Tibial nerve (tissue), 4 donors: ENCODE results near the gene METRNL. TPM values are rescaled to one million over a fixed set of nuclear protein-coding genes. Genes with fewer than 3 reads are reported as not detected.

Source experiments
- DNase-seq, 2 donors: peaks; one replicate each; pipeline ENCODE4 v3.0.0-alpha.2; 2019; ENCODE audit warnings: low spot score in 2 of 2
- H3K27ac ChIP-seq, 4 donors: fragments of 200-600 bp; sonication (generic) in 3 of 4; one replicate each; pipeline ENCODE4 v1.5.1; 2017 to 2019; ENCODE audit warnings: mild to moderate bottlenecking in 1 of 4
- H3K27me3 ChIP-seq, 2 donors: fragments of 200-600 bp; sonication (generic) in 1 of 2; one replicate each; pipeline versions ENCODE4 v1.5.1 to v1.6.0; 2017 to 2019
- H3K36me3 ChIP-seq, 3 donors: fragments of 200-600 bp; sonication (generic); one replicate each; pipeline ENCODE4 v1.5.1; 2018 to 2019
- H3K4me1 ChIP-seq, 4 donors: fragments of 200-600 bp; sonication (generic) in 3 of 4; one replicate each; pipeline ENCODE4 v1.5.1; 2017 to 2019
- H3K4me3 ChIP-seq, 4 donors: fragments of 200-600 bp; sonication (generic) in 3 of 4; one replicate each; pipeline ENCODE4 v1.5.1; 2017 to 2019; ENCODE audit warnings: mild to moderate bottlenecking in 1 of 4, moderate library complexity in 1 of 4
- H3K9me3 ChIP-seq, 4 donors: fragments of 200-600 bp; sonication (generic) in 3 of 4; one replicate each; pipeline ENCODE4 v1.5.1; 2017 to 2019
- EP300 ChIP-seq, 2 donors: sonication (generic); formaldehyde crosslinking; IDR thresholded peaks; one replicate each; pipeline ENCODE4 v1.6.1; 2017; ENCODE audit warnings: antibody characterized with exemption in 2 of 2, mild to moderate bottlenecking in 1 of 2
- POLR2A ChIP-seq, 2 donors: fragments of 450-650 bp; IDR thresholded peaks; one replicate each; pipeline ENCODE4 v1.6.1; 2017; ENCODE audit warnings: antibody characterized with exemption in 2 of 2, mild to moderate bottlenecking in 2 of 2, moderate library complexity in 2 of 2
- WGBS, 2 donors: methylation state at CpG; one replicate each; pipeline ENCODE4 v1.1.5; 2018; 5-methylcytosine and 5-hydroxymethylcytosine counted together
- total RNA-seq, 4 donors: library from RNA; depleted of rRNA; stranded (reverse); fragments of >200 nt; gene quantifications; one replicate each; pipeline ENCODE4 v1.1.0, GENCODE V29; 2016
- TF ChIP-seq, protein P1 (sequence below), 5 experiments: fragments of 200-600 bp in 3 of 5; fragments of 450-650 bp in 2 of 5; sonication (generic) in 3 of 5; IDR thresholded peaks; one replicate each; pipeline ENCODE4 v1.5.1; 2016 to 2019; ENCODE audit warnings: antibody characterized with exemption in 5 of 5, mild to moderate bottlenecking in 3 of 5, moderate library complexity in 2 of 5

The METRNL gene
- total RNA-seq, 4 donors from 2014 or later: 112 to 162 (median 147) TPM

DNA sequence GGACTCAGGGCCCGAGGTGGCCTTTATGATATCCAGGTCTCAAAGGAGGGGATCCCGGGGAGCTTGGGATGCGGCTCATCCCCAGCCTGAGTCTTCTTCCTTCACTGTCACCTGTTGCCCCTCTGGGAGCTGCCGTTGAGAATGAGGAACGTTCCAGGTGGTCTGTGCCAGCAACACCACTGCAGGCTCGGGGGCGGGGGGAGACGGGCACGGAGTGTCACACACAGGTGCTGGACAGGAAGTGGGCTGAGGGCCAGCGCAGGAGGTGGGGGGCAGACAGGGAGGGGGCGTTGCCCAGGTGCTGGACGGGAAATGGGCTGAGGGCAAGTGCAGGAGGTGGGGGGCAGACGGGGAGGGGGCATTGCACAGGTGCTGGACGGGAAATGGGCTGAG, 28.2 kb downstream of the METRNL start:
- Histone ChIP-seq H3K9me3 (no peaks in the 10 kb centered on the region), H3K36me3 (no peaks in the 10 kb centered on the region), H3K4me3 (no peak overlapping the region), H3K4me1 (peaks cover 0 to 94% (median 42%) of the 10 kb centered on the region in 4 donors), H3K27ac (peak overlapping the region in 3 of 4 donors; percentile 46 to 85 (median 73)), H3K27me3 (no peaks in the 10 kb centered on the region)
- no peak for TF ChIP-seq EP300 (IDR thresholded peaks at IDR 0.05)
- no peak for TF ChIP-seq POLR2A (IDR thresholded peaks at IDR 0.05)
- TF ChIP-seq, protein P1, sequence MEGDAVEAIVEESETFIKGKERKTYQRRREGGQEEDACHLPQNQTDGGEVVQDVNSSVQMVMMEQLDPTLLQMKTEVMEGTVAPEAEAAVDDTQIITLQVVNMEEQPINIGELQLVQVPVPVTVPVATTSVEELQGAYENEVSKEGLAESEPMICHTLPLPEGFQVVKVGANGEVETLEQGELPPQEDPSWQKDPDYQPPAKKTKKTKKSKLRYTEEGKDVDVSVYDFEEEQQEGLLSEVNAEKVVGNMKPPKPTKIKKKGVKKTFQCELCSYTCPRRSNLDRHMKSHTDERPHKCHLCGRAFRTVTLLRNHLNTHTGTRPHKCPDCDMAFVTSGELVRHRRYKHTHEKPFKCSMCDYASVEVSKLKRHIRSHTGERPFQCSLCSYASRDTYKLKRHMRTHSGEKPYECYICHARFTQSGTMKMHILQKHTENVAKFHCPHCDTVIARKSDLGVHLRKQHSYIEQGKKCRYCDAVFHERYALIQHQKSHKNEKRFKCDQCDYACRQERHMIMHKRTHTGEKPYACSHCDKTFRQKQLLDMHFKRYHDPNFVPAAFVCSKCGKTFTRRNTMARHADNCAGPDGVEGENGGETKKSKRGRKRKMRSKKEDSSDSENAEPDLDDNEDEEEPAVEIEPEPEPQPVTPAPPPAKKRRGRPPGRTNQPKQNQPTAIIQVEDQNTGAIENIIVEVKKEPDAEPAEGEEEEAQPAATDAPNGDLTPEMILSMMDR (IDR thresholded peaks at IDR 0.05): no peak
- WGBS, 2 donors: 61 to 66% methylated on average over 14 of the region's 14 CpGs
- no peak for DNase-seq

DNA sequence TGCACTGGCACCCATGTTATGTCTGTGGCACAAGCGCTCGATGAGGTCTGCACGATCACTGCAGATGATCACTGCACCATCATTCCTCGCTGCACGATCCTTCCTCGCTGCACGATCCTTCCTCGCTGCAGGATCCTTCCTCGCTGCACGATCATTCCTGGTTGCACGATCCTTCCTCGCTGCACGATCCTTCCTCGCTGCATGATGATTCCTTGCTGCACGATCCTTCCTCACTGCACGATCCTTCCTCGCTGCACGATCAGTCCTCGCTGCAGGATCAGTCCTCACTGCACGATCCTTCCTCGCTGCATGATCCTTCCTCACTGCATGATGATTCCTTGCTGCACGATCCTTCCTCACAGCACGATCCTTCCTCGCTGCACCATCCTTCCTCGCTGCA, 29.3 kb downstream of the METRNL start:
- H3K9me3 ChIP-seq: no peaks in the 10 kb centered on the region
- no peak for DNase-seq
- peak overlapping the region in 1 of 4 donors; percentile 12 for H3K27ac ChIP-seq
- 91 to 92% methylated on average over 25 of the region's 25 CpGs for WGBS, 2 donors
- TF ChIP-seq, protein P1 (IDR thresholded peaks at IDR 0.05): no peak
- TF ChIP-seq POLR2A (IDR thresholded peaks at IDR 0.05) (no peak), EP300 (IDR thresholded peaks at IDR 0.05) (no peak)
- H3K4me1 ChIP-seq: peaks cover 0 to 91% (median 41%) of the 10 kb centered on the region in 4 donors
- H3K4me3 ChIP-seq: no peak overlapping the region
- no peaks in the 10 kb centered on the region for H3K36me3 ChIP-seq
- no peaks in the 10 kb centered on the region for H3K27me3 ChIP-seq

DNA sequence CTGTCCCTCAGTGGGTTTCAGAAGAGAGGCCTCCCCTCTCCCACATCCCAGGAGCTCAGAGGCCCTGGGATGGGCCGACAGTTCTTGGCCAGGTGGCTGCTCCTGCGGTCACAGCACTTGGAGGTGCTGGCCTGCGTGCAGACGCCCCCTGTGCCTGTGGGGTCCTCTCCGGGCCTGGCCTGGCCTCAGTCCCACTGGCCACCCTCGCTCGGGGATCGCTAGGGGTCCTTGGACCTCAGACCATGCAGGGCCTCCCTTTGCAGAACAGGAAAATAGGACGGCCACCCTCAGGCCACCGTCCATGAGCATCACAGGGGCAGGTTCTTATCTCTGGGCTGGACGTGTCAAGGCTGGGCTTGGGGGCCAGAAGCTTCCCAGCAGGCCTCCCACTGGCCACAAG, 30.0 kb downstream of the METRNL start:
- Histone ChIP-seq H3K27me3 (no peaks in the 10 kb centered on the region), H3K36me3 (no peaks in the 10 kb centered on the region), H3K4me1 (peaks cover 0 to 84% (median 38%) of the 10 kb centered on the region in 4 donors), H3K9me3 (no peaks in the 10 kb centered on the region), H3K4me3 (no peak overlapping the region), H3K27ac (peak overlapping the region; percentile 66 to 88 (median 78))
- WGBS, 2 donors: 85 to 92% methylated on average over 4 of the region's 11 CpGs
- DNase-seq: no peak
- no peak for TF ChIP-seq EP300 (IDR thresholded peaks at IDR 0.05)

DNA sequence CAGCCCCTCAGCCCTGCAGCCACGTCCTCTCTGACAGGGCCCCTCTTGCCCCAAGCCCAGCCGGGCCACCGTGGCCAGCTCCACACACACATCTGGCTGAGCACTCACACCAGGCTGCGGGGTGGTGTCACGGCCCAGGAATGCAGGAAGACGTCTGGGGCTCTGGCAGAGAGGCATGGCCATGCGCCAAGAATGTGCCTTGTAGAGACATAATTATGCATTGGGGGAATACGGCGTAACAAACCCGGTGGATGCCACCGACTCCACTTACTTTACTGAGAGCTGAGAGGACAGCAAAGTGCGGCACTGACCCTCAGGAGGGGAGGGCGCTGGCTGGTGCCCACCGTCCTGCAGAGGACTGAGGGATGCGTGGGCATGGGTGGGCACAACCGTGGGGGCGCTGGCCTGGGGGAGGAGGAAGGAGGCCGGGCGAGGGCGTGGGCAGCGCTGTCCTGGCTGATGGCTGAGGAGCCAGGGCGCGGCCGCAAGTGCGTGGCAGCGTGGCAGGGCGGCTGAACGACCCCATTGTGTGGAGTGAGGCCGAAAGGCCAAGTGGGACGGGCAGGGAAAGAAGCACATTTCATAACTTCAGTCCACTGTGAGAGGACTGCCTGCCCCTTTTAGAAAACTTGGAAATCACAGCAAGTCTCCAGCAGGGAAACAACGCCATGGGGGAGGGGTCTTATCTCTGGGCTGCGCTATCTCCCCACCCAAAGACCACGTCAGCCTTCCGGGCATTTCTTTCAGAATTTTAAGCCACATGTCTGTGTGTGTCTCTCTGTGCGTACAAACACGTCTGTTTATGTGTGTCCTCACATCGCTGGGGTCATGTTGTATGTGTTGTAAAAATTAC, 30.6 kb downstream of the METRNL start:
- Histone ChIP-seq H3K4me1 (peaks cover 0 to 78% (median 36%) of the 10 kb centered on the region in 4 donors), H3K36me3 (no peaks in the 10 kb centered on the region), H3K27ac (peak overlapping the region; percentile 66 to 88 (median 78)), H3K4me3 (peak overlapping the region; percentile 11 to 42 (median 19)), H3K27me3 (no peaks in the 10 kb centered on the region), H3K9me3 (no peaks in the 10 kb centered on the region)
- TF ChIP-seq POLR2A (IDR thresholded peaks at IDR 0.05): no peak
- peak in 1 of 2 donors; percentile 80 for TF ChIP-seq EP300 (IDR thresholded peaks at IDR 0.05)
- peak; percentile 83 to 93 for DNase-seq
- 21 to 24% methylated on average over 27 to 37 of the region's 37 CpGs for WGBS, 2 donors

DNA sequence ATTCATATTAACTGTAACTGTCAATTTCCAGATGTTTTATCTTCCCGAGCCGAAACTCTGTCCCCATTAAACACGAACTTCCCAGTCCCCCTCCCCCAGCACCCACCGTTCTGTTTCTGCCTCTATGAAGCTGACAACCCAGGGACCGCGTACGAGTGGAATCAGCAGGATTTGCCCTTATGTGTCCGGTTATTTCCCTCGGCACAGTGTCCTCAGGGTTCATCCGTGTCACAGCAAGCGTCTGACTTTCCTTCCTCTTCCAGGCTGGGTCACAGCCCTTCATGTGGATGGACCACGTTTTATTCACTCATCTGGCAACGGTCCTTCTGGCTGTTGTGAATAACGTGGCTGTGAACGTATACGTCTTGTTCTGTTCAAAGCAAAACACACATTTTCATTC, 31.3 kb downstream of the METRNL start:
- no peak for TF ChIP-seq POLR2A (IDR thresholded peaks at IDR 0.05)
- TF ChIP-seq EP300 (IDR thresholded peaks at IDR 0.05): no peak
- TF ChIP-seq, protein P1 (IDR thresholded peaks at IDR 0.05): no peak
- Histone ChIP-seq H3K9me3 (no peaks in the 10 kb centered on the region), H3K4me1 (peaks cover 0 to 71% (median 29%) of the 10 kb centered on the region in 4 donors), H3K27ac (peak overlapping the region; percentile 66 to 88 (median 78)), H3K4me3 (peak overlapping the region in 3 of 4 donors; percentile 7 to 24 (median 11)), H3K36me3 (no peaks in the 10 kb centered on the region), H3K27me3 (no peaks in the 10 kb centered on the region)
- 28 to 36% methylated on average over 16 of the region's 16 CpGs for WGBS, 2 donors
- DNase-seq: no peak
